GM06990 (cell line): ENCODE measurements around the gene DCTN2.

Experiments
- DNase-seq: peaks from one replicate; pipeline ENCODE4 v3.0.0-alpha.2; 2011; ENCODE audit not compliant: insufficient read length; ENCODE audit errors: extremely low read depth
- H3K27me3 ChIP-seq: replicated peaks from 2 replicates; pipeline ENCODE4 v1.6.0; 2011; ENCODE audit warnings: low read length; ENCODE audit not compliant: control insufficient read depth, insufficient read depth
- H3K36me3 ChIP-seq: 2 replicates; pipeline ENCODE4 v1.5.1; 2011; ENCODE audit warnings: low read length; ENCODE audit not compliant: control insufficient read depth, insufficient read depth
- H3K4me3 ChIP-seq: replicated peaks from 2 replicates; pipeline ENCODE4 v1.5.1; 2011; ENCODE audit warnings: low read depth, mild to moderate bottlenecking, control low read depth, low read length
- CTCF ChIP-seq: IDR thresholded peaks from 2 replicates; pipeline ENCODE4 v1.5.1; 2011; ENCODE audit warnings: low read length, control low read depth, mild to moderate bottlenecking, inconsistent platforms; ENCODE audit not compliant: insufficient read depth, poor library complexity, severe bottlenecking

The DCTN2 gene

DNA sequence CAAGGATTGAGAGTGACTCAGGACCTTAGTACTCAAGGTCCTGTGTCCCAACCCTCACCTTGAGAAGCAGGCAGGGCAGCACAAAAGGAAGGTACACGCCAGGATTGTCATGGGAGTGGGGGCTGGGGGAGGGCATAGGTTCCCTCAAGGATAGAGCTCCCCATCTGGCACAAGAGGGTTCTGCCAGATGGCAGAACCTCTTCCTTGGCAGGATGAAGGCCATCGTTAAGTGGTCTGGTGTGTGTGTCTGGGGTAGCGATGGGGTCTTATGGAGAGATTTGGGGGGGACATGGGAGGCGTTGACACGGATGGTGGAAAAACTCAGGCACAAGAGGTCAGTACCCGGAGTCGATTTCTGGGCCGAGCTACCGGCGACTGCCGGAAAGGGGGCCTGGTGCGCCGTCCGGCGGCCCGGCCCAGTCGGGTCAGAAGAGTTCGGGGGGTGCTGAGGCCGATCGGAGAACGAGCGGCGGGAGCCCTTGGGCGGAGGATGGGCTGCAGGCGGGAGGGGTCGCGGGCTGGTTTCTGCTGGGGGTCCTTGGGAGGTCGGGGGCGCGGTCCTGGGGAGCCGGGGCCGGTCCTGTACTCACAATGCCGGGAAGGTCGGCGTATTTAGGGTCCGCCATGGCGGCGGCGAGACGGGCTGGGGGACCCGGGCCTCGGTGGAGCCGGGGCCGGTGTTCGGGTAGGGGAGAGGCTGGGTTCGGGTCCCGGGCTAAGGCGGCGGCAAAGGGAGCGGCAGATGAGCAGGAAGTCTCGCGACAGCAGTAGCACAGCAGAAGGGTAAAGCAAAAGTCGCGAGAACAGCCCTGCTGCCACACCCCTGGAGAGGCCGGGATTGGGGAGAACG, at the start of gene DCTN2:
TSS of gene DCTN2 (minus strand) at position 755 of the 850 bp plus-strand sequence. CDS start at position 626, 129 bp downstream.
- H3K27me3 ChIP-seq: no peaks in the 10 kb centered on the region
- peak; percentile 88 for DNase-seq
- peak; percentile 30 for TF ChIP-seq CTCF
- H3K4me3 ChIP-seq: peak within 1 kb of the TSS; percentile 90
- peaks cover 3% of the 10 kb centered on the region for H3K36me3 ChIP-seq

GRCh38 chr12:57593187-57593586, 46.2 kb upstream of the DCTN2 start:
- peaks cover 8% of the 10 kb centered on the region for H3K36me3 ChIP-seq
- TF ChIP-seq CTCF: no peak
- no peak overlapping the region for H3K4me3 ChIP-seq
- no peak for DNase-seq
- H3K27me3 ChIP-seq: no peaks in the 10 kb centered on the region

DNA sequence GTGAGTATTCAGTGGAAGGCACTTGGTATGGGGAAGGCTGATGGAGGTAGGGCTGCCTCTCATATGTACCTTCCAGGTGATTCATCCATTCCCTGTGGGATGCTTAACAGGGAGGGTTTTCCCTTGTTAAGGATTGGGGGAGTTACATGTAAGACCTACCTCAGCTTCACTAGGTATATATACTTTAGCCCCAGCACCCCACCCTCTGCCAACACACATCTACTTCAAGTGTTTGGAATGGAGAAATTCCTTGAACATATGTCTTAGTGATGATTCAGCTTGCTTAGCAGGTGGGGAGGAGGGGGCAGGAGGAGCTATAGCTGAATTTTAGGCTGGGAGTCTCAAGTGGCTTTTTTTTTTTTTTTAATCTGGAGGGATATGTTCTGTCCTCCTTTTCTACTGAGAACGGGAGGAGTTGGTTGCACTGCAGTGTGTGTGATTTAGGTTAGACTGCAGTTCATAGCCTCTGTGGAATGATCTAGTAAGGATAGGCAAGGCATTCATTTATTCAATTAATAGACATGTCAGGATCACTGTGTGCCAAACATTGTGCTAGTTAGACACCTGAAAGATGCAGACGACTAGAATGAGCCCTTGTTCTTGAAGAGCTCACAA, 45.7 kb upstream of the DCTN2 start:
- Histone ChIP-seq H3K4me3 (no peak overlapping the region), H3K36me3 (peaks cover 6% of the 10 kb centered on the region), H3K27me3 (no peaks in the 10 kb centered on the region)
- DNase-seq: no peak
- no peak for TF ChIP-seq CTCF

GRCh38 chr12:57591782-57592325, 44.9 kb upstream of the DCTN2 start:
- no peak for DNase-seq
- TF ChIP-seq CTCF: no peak
- Histone ChIP-seq H3K27me3 (no peaks in the 10 kb centered on the region), H3K4me3 (peak overlapping the region; percentile 75), H3K36me3 (peaks cover 6% of the 10 kb centered on the region)

DNA sequence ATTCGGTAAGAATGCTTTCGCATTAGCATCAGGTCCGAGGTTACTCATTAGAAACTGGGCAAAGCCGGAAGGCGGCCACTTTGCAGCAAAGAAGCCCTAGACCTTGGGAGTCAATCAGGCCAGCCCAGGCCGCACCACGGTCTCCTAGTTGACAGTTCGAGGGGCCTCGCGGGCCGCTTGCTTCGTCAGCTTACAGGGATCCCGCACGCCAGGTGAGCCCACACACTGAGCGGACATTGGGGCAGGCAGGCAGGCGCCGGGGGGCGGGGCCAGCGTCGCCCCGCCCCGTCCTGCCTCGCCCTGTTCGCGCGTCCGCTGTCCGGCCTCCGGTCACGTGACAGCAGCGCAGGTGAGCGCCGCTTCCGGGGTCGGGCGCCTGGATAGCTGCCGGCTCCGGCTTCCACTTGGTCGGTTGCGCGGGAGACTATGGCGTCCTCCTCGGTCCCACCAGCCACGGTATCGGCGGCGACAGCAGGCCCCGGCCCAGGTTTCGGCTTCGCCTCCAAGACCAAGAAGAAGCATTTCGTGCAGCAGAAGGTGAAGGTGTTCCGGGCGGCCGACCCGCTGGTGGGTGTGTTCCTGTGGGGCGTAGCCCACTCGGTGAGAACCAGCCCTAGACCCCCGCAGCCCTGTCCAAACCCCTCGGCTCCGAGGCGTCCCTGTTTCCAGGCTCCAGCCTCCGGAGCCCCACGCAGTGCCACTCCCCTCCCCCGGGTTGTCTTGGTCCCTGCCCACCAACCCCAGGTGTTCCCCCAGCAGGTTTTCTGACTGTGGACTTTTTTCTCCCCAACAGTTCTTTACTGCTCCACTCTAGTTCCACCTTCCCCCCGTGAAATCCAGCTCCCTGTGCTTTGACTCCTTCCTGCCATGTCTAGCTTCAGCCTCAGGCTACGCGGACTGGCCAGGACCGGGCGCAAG, 44.1 kb upstream of the DCTN2 start, which contains the start of gene PIP4K2C:
TSS of gene PIP4K2C (plus strand) at position 329 of the 918 bp plus-strand sequence. CDS start at position 427, 98 bp downstream.
- peak within 1 kb of the TSS; percentile 75 for H3K4me3 ChIP-seq
- H3K36me3 ChIP-seq: peaks cover 6% of the 10 kb centered on the region
- H3K27me3 ChIP-seq: no peaks in the 10 kb centered on the region
- DNase-seq: peak; percentile 95
- TF ChIP-seq CTCF: no peak
